ENCODE results near the gene IFITM5. TPM values are rescaled to one million over a fixed set of nuclear protein-coding genes. Genes with fewer than 3 reads are reported as not detected.

IFITM5 gene
- polyA plus RNA-seq, 3 donors = not detected

DNA sequence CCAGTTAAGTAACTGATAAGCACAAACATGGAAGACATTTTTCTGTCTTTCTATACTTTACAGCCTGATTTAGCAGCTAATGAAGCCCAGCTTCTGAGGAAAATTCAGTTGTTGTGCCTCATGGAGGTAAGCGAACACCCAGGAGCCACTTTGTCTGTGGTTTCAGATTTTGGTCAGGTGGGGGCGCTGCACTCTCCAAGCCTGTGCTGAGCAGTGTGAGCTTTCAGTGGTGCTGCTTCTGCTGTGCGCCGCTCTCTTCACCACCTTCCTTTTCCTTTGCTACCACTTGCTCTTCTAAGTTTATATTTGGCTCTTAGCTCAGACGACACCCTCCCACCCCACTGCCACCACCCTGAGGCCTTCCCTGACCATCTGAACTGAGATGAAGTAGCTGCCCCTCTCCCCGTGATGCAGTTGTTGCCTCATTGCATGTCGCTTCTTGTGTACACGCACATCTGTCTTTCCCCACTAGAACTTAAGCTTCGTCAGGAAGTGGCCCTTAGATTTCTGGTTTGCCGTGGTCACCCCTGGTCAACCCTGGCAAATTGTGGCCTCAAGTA is 48.5 kb downstream of the IFITM5 start:
- no peak overlapping the region for H3K27ac ChIP-seq (ENCODE audit: low read depth in 1 of 2, low read length in 2 of 2)
- peak overlapping the region in 3 of 7 donors; percentile 60 to 84 (median 65) for H3K27ac Mint-ChIP-seq
- no peak overlapping the region for H3K4me3 ChIP-seq (replicated peaks in 1 of 3; ENCODE audit: low read depth in 2 of 3, low read length in 3 of 3)
- no peaks in the 10 kb centered on the region for H3K9me3 ChIP-seq (replicated peaks in 1 of 2; ENCODE audit: control insufficient read depth in 1 of 2, insufficient read depth in 1 of 2, low read length in 2 of 2)
- TF ChIP-seq, protein P1, sequence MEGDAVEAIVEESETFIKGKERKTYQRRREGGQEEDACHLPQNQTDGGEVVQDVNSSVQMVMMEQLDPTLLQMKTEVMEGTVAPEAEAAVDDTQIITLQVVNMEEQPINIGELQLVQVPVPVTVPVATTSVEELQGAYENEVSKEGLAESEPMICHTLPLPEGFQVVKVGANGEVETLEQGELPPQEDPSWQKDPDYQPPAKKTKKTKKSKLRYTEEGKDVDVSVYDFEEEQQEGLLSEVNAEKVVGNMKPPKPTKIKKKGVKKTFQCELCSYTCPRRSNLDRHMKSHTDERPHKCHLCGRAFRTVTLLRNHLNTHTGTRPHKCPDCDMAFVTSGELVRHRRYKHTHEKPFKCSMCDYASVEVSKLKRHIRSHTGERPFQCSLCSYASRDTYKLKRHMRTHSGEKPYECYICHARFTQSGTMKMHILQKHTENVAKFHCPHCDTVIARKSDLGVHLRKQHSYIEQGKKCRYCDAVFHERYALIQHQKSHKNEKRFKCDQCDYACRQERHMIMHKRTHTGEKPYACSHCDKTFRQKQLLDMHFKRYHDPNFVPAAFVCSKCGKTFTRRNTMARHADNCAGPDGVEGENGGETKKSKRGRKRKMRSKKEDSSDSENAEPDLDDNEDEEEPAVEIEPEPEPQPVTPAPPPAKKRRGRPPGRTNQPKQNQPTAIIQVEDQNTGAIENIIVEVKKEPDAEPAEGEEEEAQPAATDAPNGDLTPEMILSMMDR (IDR thresholded peaks at IDR 0.05) = peak; percentile 79
- peaks cover 5% of the 10 kb centered on the region for H4K20me1 ChIP-seq (ENCODE audit: insufficient read depth, low read length)
- H3K4me1 ChIP-seq (ENCODE audit: control insufficient read depth in 1 of 2, insufficient read depth in 2 of 2, low read length in 2 of 2) = no peaks in the 10 kb centered on the region
- H3K4me1 Mint-ChIP-seq = no peaks in the 10 kb centered on the region
- peaks cover 75 to 81% of the 10 kb centered on the region in 2 donors for H3K36me3 Mint-ChIP-seq
- H3K9ac ChIP-seq (ENCODE audit: insufficient read depth, low read length, poor library complexity, severe bottlenecking) = no peak overlapping the region
- H2AFZ ChIP-seq (ENCODE audit: insufficient read depth, low read depth, low read length, poor library complexity, severe bottlenecking) = no peak overlapping the region
- H3K9me3 Mint-ChIP-seq = no peaks in the 10 kb centered on the region
- intact Hi-C loops (cut with micrococcal nuclease) = loop anchor here (5.0 kb wide), 4 partner anchors 36 to 106 kb away; partner anchors contain the start of genes IFITM2 (in 1 of the 2) and PGGHG (in 1 of the 2)
- H3K27me3 ChIP-seq (ENCODE audit: control insufficient read depth in 2 of 2, insufficient read depth in 2 of 2, low read length in 2 of 2) = no peaks in the 10 kb centered on the region
- WGBS (ENCODE audit: insufficient coverage) = 92% methylated on average over 5 of the region's 10 CpGs
- no peaks in the 10 kb centered on the region for H3K79me2 ChIP-seq (ENCODE audit: insufficient read depth, low read length)
- DNase-seq = peak; percentile 43 to 59 (median 57)
- H3K4me2 ChIP-seq (replicated peaks; ENCODE audit: extremely low read depth, low read length, poor library complexity, severe bottlenecking) = no peak overlapping the region
- H3K4me3 Mint-ChIP-seq = no peak overlapping the region
- no peaks in the 10 kb centered on the region for H3K27me3 Mint-ChIP-seq (ENCODE audit: low read depth in 3 of 3)
- H3K36me3 ChIP-seq (replicated peaks in 1 of 2; ENCODE audit: control insufficient read depth in 1 of 2, insufficient read depth in 2 of 2, low read length in 2 of 2) = peaks cover 78 to 80% of the 10 kb centered on the region in 2 donors

DNA sequence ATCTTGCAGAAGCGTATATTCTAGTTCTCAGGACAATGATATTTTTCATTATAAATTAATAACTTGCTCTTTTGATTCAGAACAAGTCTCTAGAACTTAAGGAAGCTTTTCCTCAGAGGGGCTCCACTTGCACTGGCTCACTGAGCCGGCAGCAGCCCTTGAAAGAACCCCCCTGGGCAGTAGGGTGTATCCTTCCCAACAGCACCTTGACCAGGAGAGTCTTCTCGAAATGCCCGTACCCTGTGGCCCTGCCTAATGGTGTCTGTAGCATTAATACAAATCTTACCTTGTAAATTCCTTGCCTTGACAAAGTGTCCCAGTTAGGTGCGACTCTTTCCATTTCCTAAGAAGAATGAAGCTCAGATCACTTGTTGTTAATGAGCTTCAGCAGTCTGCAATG is 49.1 kb downstream of the IFITM5 start:
- H2AFZ ChIP-seq (ENCODE audit: insufficient read depth, low read depth, low read length, poor library complexity, severe bottlenecking) = no peak overlapping the region
- H3K27ac ChIP-seq (ENCODE audit: low read depth in 1 of 2, low read length in 2 of 2) = no peak overlapping the region
- peaks cover 8% of the 10 kb centered on the region for H4K20me1 ChIP-seq (ENCODE audit: insufficient read depth, low read length)
- H3K36me3 ChIP-seq (replicated peaks in 1 of 2; ENCODE audit: control insufficient read depth in 1 of 2, insufficient read depth in 2 of 2, low read length in 2 of 2) = peaks cover 84 to 85% of the 10 kb centered on the region in 2 donors
- Mint-ChIP-seq H3K4me1 (no peaks in the 10 kb centered on the region), H3K27me3 (ENCODE audit: low read depth in 3 of 3) (no peaks in the 10 kb centered on the region), H3K9me3 (no peaks in the 10 kb centered on the region), H3K27ac (peak overlapping the region in 1 of 7 donors; percentile 46), H3K4me3 (no peak overlapping the region), H3K36me3 (peaks cover 80 to 87% of the 10 kb centered on the region in 2 donors)
- H3K9me3 ChIP-seq (replicated peaks in 1 of 2; ENCODE audit: control insufficient read depth in 1 of 2, insufficient read depth in 1 of 2, low read length in 2 of 2) = no peaks in the 10 kb centered on the region
- no peaks in the 10 kb centered on the region for H3K27me3 ChIP-seq (ENCODE audit: control insufficient read depth in 2 of 2, insufficient read depth in 2 of 2, low read length in 2 of 2)
- no peak overlapping the region for H3K4me2 ChIP-seq (replicated peaks; ENCODE audit: extremely low read depth, low read length, poor library complexity, severe bottlenecking)
- TF ChIP-seq, protein P1 (IDR thresholded peaks at IDR 0.05) = no peak
- H3K4me3 ChIP-seq (replicated peaks in 1 of 3; ENCODE audit: low read depth in 2 of 3, low read length in 3 of 3) = no peak overlapping the region
- H3K79me2 ChIP-seq (ENCODE audit: insufficient read depth, low read length) = no peaks in the 10 kb centered on the region
- H3K9ac ChIP-seq (ENCODE audit: insufficient read depth, low read length, poor library complexity, severe bottlenecking) = no peak overlapping the region
- no peak for DNase-seq
- H3K4me1 ChIP-seq (ENCODE audit: control insufficient read depth in 1 of 2, insufficient read depth in 2 of 2, low read length in 2 of 2) = no peaks in the 10 kb centered on the region
- WGBS (ENCODE audit: insufficient coverage) = 83% methylated on average over 2 of the region's 5 CpGs
- intact Hi-C loops (cut with micrococcal nuclease) = loop anchor here (5.0 kb wide), 4 partner anchors 37 to 107 kb away; partner anchors contain the start of genes IFITM2 (in 1 of the 2) and PGGHG (in 1 of the 2)
